ENCODE measurements around the gene ERC2. TPM values are rescaled to one million over a fixed set of nuclear protein-coding genes. Genes with fewer than 3 reads are reported as not detected.

Gene ERC2
- total RNA-seq, 1 donor from 2014 or later = 0.81 TPM

GRCh38 chr3:56336023-56336422, 132.2 kb downstream of the ERC2 start:
- intact Hi-C loops (cut with DNase I) = no loop called here
- no peak for ATAC-seq (ENCODE audit: poor library complexity)
- DNase-seq = no peak

GRCh38 chr3:56324473-56324872, 143.8 kb downstream of the ERC2 start:
- intact Hi-C loops (cut with DNase I) = no loop called here
- ATAC-seq (ENCODE audit: poor library complexity) = no peak
- DNase-seq = no peak

DNA sequence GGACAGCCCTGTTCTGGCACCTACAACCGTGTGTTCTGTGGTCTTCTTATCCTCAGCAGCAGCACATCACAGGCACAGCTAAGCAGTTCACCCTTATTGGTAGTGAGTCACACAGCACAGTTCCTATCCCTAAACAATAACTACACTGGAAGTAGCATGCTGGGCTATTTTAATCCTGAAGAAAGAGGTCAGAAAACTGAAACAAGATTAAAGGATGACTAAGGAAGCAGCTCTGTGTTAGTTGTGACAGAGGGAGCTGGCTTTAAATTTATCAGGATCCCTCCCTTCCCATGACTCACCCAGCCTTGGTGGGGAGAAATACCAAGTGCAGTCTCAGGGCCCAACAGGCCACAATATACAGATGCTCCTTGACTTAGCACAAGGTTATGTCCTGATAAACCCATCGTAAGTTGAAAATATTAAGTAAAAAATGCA, 144.3 kb downstream of the ERC2 start:
- ATAC-seq (ENCODE audit: poor library complexity) (peak; percentile 63), DNase-seq (no peak)
- intact Hi-C loops (cut with DNase I) = no loop called here

DNA sequence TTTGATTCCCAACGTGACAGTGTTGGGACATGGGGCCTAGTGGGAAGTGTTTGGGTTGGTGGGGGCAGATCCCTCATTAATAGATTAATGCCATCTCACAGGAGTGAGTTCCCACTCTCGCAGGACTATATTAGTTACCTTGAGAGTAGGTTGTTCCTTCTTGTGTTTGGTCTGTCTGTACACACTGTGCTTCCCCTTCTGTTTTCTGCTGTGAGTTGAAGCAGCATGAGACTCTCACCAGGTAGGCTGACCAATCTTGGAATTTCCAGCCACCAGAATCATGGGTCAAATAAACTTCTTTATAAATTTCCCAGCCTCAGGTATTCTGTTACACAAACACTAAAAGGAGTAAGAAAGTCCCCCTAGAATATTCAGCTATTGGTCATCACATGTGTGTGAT, 145.4 kb downstream of the ERC2 start:
- ATAC-seq (ENCODE audit: poor library complexity) = no peak
- DNase-seq = no peak
- intact Hi-C loops (cut with DNase I) = no loop called here

- ATAC-seq (ENCODE audit: poor library complexity) = no peak
- DNase-seq = no peak
- intact Hi-C loops (cut with DNase I) = no loop called here
These were observed 146.4 kb downstream of the ERC2 start for GRCh38 chr3:56321892-56322291.

DNA sequence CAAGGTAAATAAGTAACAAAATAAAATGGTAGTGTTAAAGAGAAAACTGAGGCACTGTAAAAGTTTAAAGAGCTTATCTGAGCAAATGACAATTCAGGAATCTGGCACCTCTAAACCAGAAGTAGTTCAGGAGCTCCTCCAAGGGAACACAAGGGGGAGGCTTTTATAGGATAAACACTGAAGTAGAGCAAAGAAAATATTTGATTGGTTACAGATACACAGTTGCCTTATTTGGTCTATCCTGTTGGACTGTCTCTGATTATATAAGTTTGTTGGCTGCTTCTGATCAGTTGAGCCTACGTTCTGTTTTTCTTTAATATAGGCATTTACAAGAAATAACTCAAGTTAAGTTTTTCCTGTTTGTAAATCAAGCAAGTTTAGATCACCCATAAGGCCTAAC, 146.9 kb downstream of the ERC2 start:
- DNase-seq = no peak
- ATAC-seq (ENCODE audit: poor library complexity) = peak; percentile 59
- intact Hi-C loops (cut with DNase I) = no loop called here

DNA sequence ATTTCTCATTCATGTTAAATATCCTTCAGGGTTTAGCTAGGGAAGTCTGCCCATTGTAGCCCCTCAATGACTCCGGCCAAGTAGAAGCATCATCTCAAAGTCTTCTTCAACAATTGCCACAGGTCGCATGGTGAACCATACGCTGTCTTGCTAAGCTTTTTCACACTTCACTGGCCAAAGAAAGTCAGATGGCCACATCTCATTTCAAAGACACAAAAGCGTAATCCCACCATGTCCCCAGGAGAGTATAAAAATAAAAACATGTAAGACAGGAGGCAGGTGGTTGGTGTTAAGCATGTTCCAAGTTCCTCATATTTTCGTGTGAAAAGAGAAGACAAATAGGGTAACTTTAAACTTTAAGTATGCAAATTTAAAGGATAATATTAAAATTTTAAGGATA, 147.4 kb downstream of the ERC2 start:
- intact Hi-C loops (cut with DNase I) = no loop called here

DNA sequence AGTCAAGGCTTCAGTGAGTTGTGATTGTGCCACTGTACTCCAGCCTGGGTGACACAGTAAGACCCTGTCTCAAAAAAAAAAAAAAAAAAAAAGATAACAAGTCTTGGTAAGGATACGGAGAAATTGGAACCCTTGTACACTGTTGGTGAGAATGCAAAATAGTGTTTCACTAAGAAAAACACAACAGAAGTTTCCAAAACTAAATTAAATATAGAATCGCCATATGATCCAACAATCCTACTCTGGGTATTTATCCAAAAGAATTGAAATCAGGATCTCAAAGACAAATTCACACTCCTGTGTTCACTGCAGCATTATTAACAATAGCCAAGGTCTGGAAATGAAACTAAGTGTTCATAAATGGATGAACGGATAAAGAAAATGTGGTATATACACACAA, 149.4 kb downstream of the ERC2 start:
- intact Hi-C loops (cut with DNase I) = no loop called here
- DNase-seq (no peak), ATAC-seq (ENCODE audit: poor library complexity) (no peak)

More for the DNA sequence above, 147.4 kb downstream of the ERC2 start:
- DNase-seq = no peak
- no peak for ATAC-seq (ENCODE audit: poor library complexity)

DNA sequence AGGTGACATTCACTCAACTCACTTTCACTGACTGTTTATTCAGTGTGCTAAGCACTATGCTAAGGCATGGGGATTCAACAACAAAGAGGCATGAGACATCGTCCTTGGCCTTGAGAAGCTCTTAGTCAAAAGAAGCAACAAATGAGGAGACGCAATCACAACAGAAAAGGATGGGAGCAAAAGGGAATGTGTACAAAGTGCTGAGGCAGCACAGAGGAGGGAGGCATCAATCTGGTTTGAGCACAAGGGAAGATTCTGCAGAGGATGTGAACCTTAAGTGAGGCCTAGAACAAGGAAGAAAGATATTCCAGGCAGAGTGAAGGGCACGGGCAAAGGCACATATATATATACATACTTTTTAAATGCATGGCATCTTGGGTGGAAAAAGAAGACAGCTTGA, 151.3 kb downstream of the ERC2 start:
- no peak for ATAC-seq (ENCODE audit: poor library complexity)
- intact Hi-C loops (cut with DNase I) = no loop called here
- no peak for DNase-seq

GRCh38 chr3:56314842-56315241, 153.4 kb downstream of the ERC2 start:
- DNase-seq = no peak
- peak; percentile 38 for ATAC-seq (ENCODE audit: poor library complexity)
- intact Hi-C loops (cut with DNase I) = no loop called here

- DNase-seq = no peak
- intact Hi-C loops (cut with DNase I) = no loop called here
- no peak for ATAC-seq (ENCODE audit: poor library complexity)
These were observed 158.8 kb downstream of the ERC2 start for GRCh38 chr3:56309465-56309864.

GRCh38 chr3:56308471-56308870, 159.8 kb downstream of the ERC2 start:
- ATAC-seq (ENCODE audit: poor library complexity) (no peak), DNase-seq (no peak)
- intact Hi-C loops (cut with DNase I) = no loop called here

DNA sequence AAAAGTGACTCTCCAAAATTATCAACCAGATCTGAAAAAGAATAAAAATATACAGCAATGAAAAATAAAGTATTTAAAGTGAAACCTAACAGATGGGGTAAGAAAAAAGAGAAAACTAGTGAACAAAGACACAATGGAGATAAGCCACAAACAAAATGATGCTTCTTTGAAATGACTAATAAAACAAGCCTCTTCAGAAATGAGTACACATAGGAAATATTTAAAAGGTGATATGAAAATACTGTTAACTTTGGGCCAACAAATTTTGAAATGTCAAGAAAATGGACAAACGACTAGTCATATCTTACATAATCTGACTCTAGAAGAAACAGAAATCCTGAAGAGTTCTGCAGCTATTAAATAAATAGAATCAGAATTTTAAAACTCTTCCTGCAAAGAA, 164.2 kb downstream of the ERC2 start:
- no peak for DNase-seq
- ATAC-seq (ENCODE audit: poor library complexity) = no peak
- intact Hi-C loops (cut with DNase I) = no loop called here

GRCh38 chr3:56303487-56303886, 164.8 kb downstream of the ERC2 start:
- DNase-seq (no peak), ATAC-seq (ENCODE audit: poor library complexity) (peak; percentile 46)
- intact Hi-C loops (cut with DNase I) = no loop called here

DNA sequence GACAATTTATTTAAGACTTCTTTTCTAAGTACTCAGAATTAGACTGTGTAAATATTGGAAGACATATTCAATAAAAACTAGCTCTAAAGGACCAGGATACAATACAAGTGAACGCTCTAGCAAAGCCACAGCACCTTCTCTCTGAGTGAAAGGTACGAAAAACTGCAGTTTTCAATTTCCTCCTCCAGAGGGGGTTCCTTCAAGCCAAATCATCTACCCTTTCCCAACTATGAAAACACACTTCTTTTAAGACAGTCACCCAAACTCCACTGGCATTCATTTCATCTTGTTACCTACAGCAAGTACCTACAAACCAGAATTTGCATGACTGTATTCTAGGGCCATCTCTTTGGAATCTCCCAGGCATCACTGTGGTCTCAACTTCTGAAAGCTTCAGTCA, 165.8 kb downstream of the ERC2 start:
- ATAC-seq (ENCODE audit: poor library complexity) = no peak
- DNase-seq = no peak
- intact Hi-C loops (cut with DNase I) = no loop called here

DNA sequence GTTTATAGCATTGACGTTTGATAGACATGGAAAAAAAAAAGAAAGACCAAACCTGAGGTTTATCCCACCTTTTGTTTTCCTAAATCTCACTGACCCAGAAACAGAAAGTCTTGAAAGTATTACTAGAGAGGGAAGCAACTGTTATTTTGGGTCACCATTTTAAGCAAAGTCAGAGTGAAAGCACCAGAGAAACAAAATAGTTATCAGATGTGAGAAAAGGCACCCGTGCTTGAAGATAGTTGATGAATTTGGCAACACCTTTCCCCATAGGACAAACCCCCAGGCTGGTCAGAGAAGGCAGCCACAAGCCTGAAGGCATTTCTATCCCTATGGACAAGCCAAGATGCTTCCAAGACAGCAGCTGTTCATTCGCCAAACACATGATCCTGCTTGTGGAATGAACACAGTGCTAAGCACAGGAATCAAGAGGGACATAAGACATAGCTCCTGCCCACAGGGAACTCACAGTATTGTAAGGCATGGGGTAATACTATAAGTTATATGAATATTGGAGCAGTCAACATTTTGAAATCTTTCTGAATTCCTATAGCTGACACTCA, 170.9 kb downstream of the ERC2 start:
- no peak for ATAC-seq (ENCODE audit: poor library complexity)
- intact Hi-C loops (cut with DNase I) = no loop called here
- DNase-seq = no peak

DNA sequence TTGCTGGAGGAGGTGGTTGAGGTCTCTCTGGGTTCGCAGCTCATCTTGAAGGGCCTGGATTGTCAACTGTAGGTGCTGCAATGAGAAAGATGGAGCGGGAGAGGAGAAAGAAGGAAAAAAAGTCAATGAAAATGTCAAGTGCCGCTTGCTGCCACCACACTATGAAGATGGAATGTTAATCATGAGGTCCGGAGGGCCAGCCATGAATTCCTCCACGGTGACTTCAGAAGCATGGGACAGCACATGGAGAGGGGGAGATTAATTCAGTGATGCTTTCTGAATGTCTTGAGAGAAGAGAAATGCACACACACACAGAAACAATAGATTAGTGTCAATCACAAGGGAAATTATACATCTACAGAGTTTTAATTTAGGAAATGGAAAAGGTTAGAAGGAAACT, 171.9 kb downstream of the ERC2 start:
- ATAC-seq (ENCODE audit: poor library complexity) = no peak
- DNase-seq = no peak
- intact Hi-C loops (cut with DNase I) = no loop called here

GRCh38 chr3:56295161-56295560, 173.1 kb downstream of the ERC2 start:
- no peak for ATAC-seq (ENCODE audit: poor library complexity)
- DNase-seq = no peak
- intact Hi-C loops (cut with DNase I) = no loop called here

DNA sequence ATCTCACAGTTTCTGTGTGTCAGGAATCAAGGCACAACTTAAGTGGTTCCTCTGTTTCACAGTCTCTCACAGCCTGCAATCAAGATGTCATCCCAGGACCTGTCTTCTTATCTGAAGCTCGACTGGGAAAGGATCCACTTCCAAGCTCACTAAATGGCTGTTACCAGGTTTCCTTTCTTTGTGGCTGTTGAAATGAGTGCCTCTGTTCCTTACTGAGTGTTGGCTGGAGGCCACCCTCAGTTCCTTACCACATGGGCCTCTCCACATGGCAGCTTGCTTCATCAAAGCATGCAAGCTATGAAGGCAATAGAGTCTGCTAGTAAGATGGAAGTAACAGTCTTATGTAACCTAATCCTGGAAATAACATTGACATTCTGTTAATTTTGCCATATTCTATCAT, 174.0 kb downstream of the ERC2 start:
- no peak for ATAC-seq (ENCODE audit: poor library complexity)
- no peak for DNase-seq
- intact Hi-C loops (cut with DNase I) = no loop called here

GRCh38 chr3:56291953-56292352, 176.3 kb downstream of the ERC2 start:
- intact Hi-C loops (cut with DNase I) = no loop called here
- no peak for DNase-seq
- ATAC-seq (ENCODE audit: poor library complexity) = no peak

DNA sequence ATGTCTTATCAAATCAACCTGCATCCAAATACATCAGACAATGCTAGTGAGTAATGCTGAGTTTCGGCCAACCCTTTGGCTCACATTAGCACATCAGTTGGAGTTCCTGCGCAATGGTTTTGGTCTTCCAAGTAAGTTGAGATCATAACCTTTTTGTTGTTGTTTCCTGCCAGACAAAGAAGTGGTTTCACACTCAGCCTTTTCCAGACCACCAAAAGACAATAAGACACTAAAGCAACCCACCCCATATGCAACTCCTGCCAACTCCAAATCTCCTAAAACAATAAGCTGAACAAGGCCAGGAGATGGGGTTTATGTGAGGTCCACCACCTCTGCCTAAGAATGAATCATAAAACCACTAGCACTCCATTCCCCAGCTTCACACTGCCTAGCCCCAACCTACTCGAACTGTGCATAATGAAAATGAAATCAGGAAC, 177.0 kb downstream of the ERC2 start:
- intact Hi-C loops (cut with DNase I) = no loop called here
- DNase-seq (no peak), ATAC-seq (ENCODE audit: poor library complexity) (no peak)

All from Right ventricle myocardium superior (tissue), 1 donor.